Esophagus muscularis mucosa (tissue), 3 donors: ENCODE data around the gene PRDM2.

Source experiments
- CTCF ChIP-seq, 3 experiments: fragments of 200-600 bp in 2 of 3; fragments of 450-650 bp in 1 of 3; sonication (generic) in 2 of 3; IDR thresholded peaks; one replicate each; pipeline ENCODE4 v1.5.1; 2017 to 2019; ENCODE audit warnings: antibody characterized with exemption in 3 of 3, mild to moderate bottlenecking in 2 of 3, moderate library complexity in 1 of 3
- POLR2A ChIP-seq: fragments of 450-650 bp; IDR thresholded peaks from one replicate; pipeline ENCODE4 v1.6.1; 2017; ENCODE audit warnings: antibody characterized with exemption, moderate library complexity, mild to moderate bottlenecking, low read depth

GRCh38 chr1:13832536-13832935 is 132.5 kb downstream of the PRDM2 start:
- TF ChIP-seq POLR2A (no peak), CTCF (IDR thresholded peaks at IDR 0.05) (no peak)
